Activated CD8-positive, alpha-beta memory T cell treated with anti-CD3 and anti-CD28 coated beads for 1 hour (primary cell): ENCODE results near the gene DEFB115.
"Not testable (repeated sequence)": the region's sequence is repeated elsewhere in the genome, so short reads cannot be mapped to it uniquely, and the experiment has no call there.

Experiments
- DNase-seq, 2 donors: peaks; one replicate each; pipeline ENCODE4 v3.0.0-alpha.2; 2020; ENCODE audit warnings: low read depth in 1 of 2; ENCODE audit errors: extremely low read depth in 1 of 2

DEFB115 gene

GRCh38 chr20:31257364-31257763 is at the start of gene DEFB115:
Gene DEFB115, plus strand, starts transcription at chr20:31257664. Its CDS starts 0 bp downstream, at chr20:31257664.
- DNase-seq = no peak

- DNase-seq = no peak
Measured at GRCh38 chr20:31236953-31237352, 20.5 kb upstream of the DEFB115 start.

- DNase-seq = no peak
Measured at GRCh38 chr20:31237763-31238162, 19.7 kb upstream of the DEFB115 start.

- DNase-seq = no peak
Measured at GRCh38 chr20:31239139-31239538, 18.3 kb upstream of the DEFB115 start.

- DNase-seq = no peak
Measured at GRCh38 chr20:31256959-31257358, 505 bp upstream of the DEFB115 start.

GRCh38 chr20:31260326-31260932 is 3.0 kb downstream of the DEFB115 start:
- no peak for DNase-seq

GRCh38 chr20:31274441-31274840 is 17.0 kb downstream of the DEFB115 start:
- no peak for DNase-seq

GRCh38 chr20:31278178-31278577 is 20.7 kb downstream of the DEFB115 start:
- DNase-seq = no peak

- DNase-seq = not testable (repeated sequence)
Measured at GRCh38 chr20:31284964-31285363, 27.5 kb downstream of the DEFB115 start.

- DNase-seq = no peak
Measured at GRCh38 chr20:31308535-31309162, 51.2 kb downstream of the DEFB115 start, which contains the start of gene DEFB116. Gene DEFB116, minus strand, starts transcription at chr20:31308585. Its CDS starts 0 bp downstream, at chr20:31308585.
